GM19468 (cell line): ENCODE measurements around the gene BLTP2.
A peak's percentile ranks its signal among the peaks of the same experiment; 100 is the strongest.
"Not testable (repeated sequence)": the region's sequence is repeated elsewhere in the genome, so short reads cannot be mapped to it uniquely, and the experiment has no call there.

ENCODE experiments used
- ATAC-seq: cut with Tn5 transposase; IDR thresholded peaks from one replicate; pipeline ENCODE4 v1.9.1; 2021; ENCODE audit warnings: mild to moderate bottlenecking, moderate library complexity, moderate number of reproducible peaks; ENCODE audit not compliant: unreplicated experiment; ENCODE audit errors: extremely low read depth

BLTP2 gene

DNA sequence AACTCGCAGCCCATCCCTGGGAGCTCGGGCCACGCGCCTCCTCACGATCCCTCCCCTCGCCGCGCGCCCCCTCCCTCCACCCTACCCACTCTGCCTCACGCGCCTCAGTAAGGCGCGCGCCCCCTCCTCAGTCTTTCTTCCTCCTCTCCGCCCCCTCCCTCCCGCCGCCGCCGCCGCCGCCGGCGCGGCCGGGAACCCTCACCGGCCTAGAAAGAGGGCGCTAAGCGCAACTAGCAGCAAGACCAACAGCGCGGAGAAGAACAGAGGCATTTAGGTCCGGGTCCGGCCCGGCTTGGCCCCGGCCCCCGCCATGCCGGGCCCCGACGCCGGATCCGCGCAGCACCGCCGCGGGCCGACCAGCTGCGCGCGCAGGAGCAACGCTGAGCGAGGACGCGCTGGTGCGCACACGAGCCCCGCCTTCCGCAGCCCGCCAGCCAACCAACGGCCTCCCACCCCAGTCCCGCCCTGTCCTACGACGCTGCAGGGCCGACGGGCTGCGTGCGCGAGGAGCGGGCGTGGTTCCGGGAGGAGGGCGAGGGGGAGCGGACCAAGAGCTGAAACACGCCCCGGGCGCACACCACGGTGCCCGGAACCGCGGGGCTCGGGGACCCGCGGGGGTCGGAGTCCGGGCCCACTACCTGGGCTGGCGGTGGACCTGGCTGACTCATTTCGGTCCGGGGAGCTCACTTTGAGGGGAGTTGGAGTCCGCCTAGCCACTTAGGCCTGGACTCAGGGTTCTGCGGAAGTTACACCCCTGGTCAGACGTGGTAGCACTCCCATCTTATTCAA is at the start of gene BLTP2:
Gene BLTP2, minus strand, starts transcription at position 372 of the 789 bp plus-strand sequence. Its CDS starts 102 bp downstream, at position 270.
- ATAC-seq, result peak; percentile 60

DNA sequence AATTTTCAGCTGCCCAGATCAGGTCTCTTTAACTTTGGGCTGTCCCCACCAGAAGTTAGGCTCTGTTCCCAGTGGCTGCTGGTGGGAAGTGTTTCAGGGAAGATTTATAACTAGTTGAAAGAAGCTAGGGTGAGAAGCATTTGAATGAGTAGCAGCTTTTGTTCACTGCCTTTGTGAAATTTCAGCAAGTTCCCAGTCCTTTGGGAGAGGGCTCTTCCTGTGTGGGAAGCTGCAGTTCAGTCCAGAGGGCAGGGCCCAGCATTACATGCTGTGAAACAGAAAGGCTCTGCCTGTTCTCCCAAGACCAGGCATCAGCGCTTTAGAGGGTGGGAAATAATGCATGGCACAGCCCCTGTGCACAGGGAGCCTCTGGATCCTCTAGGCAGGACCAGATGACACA is 48.9 kb upstream of the BLTP2 start:
- no peak for ATAC-seq

DNA sequence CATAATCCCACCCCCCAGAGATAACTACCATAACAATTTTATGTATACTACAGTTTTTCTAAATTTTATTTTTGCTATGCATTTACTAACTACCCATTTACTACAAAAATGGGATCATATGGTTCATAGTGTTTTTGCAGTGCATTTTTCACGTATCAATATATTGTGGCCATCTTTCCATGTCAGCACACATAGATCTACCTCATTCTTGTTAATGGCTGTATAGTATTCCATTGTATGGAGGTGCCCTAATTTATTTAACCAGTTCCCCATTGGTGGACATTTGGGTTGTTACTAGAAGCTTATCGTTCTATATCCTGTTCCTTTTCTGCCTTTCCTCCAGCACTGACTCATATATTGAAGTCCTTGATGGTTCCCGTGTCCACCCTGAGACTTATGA is 44.1 kb upstream of the BLTP2 start:
- no peak for ATAC-seq

DNA sequence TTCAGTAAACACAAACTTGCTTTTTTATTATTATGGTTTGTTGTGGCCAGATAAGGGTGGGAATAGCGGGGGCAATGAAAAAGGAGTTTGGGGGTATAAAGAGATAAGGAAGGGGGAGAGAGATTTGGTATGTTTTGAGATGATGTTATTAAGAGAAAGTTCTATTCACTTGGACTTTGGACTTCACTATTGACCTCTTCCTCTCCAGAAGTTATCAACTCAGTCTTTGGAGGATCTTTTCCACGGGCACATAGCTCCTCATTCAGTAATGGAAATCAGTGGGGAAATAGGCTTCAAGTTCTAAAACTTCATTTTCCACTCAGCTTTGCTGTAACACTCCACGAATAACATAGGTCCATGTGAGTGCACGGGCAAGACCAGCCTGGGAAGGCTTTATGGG is 43.5 kb upstream of the BLTP2 start:
- ATAC-seq, result no peak

DNA sequence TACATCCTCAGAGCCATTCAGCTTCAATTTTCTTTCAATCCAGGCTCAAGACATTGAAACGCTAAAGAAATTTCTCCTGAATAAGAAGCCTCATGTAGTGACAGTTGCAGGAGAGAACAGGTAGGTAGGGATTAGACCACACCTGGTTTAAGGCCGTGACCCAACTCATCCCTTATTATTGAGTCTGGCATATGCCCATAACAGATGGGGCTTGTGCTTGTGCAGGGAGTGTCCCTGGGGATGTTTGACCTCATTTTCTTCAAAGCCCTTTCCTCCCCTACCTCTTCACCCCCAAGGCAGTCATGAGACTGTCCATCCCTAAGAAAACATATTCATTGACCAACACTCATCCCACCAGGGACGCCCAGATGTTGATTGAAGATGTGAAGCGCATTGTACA is 41.3 kb upstream of the BLTP2 start:
- ATAC-seq, result no peak

DNA sequence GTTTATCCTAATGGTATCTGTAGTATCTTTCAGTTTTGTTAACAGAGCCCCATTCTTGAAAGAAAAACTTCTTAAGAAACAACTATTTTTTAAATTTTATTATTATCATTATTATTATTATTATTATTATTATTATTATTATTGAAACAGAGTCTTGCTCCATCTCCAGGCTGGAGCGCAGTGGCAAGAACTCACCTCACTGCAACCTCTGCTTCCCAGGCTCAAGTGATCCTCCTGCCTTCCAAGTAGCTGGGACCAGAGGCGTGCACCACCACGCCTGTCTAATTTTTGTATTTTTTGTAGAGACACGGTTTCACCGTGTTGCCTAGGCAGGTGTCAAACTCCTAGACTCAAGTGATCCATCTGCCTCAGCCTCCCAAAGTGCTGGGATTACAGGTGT is 40.4 kb upstream of the BLTP2 start:
- no peak for ATAC-seq

DNA sequence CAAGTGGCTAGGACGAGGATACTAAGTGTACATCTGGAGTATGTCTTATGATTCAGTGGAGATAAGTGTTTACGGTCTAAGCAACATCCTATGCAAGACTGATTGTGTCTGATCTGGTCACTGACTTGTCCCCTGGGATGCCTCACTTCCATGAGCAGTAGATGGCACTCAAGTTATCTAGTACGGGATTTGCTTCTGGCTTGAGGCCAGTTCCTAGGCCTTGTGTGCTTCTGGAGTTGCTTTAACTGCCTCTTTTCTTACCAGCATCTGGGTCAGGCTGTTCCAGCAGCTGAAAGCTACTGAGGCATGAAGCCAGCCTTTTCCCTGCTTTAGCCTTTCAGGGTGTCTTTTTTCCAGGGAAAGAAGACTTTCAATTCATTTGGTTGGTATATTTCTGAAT is 40.0 kb upstream of the BLTP2 start:
- ATAC-seq, result no peak

DNA sequence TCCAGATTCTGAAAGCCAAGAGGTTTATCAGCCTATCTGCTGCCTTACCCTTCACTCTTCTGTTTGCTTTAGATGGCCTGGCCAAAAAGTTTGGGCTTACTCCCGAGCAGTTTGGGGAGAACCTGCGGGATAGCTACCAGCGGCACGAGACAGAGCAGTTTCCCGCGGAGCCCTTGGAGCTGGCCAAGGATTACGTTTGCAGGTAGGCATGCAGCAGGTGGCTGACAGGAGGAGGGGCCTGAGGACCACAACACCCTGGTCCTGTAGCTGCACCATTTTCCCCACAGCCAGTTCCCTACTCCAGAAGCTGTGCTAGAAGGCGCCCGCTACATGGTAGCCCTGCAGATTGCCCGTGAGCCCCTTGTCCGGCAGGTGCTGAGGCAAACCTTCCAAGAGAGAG is 37.7 kb upstream of the BLTP2 start:
- ATAC-seq, result no peak

DNA sequence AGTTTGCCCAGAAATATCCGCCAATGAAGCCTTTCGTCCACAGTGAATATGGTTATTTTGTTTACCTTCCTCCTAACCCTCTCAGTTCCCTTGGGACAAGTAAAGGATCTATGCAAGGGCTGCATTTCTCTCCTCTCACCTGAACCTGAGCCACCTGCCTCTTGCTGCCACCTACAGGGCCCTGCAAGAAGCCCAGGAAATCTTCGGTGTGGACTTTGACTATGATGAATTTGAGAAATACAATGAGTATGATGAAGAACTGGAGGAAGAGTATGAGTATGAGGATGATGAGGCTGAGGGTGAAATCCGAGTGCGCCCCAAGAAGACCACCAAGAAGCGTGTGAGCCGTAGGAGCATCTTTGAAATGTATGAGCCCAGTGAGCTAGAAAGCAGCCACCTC is 31.0 kb upstream of the BLTP2 start:
- ATAC-seq, result no peak

DNA sequence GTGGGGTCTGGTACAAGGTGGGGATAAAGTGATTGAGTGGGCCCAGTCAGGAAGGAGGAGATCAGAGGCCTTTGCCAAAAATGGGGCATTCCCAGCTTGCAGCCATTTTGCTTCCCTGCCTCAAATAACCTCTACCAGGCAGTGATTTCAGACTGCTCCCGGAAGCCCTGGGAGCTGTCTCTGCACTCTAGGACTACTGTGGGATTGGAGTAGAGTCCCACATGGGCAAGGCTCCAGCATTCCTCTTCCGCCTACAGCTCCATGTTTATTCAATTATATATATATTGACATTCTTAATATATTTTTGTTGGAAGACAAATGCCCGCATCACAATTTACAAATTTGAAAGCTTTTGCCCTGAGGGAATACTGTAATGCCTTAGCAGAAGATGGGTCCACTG is 30.5 kb upstream of the BLTP2 start:
- ATAC-seq, result no peak

DNA sequence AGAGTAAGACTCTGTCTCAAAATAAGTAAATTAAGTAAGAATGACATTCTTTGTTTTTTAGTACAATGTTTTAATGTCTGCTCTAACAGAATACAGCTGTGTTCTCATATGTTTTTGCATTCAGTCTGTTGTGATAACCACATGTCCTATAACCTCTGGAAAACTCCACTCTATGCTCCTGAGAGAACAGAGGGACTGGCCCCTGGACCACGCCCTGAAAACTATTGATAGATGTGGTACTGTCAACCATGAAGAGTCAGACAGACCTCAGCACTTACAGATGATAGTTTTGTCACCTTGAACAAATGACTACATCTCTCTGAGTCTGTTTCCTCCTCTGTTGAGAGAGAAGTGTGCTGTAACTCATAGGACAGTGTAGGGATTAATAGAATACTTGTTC is 25.0 kb upstream of the BLTP2 start:
- ATAC-seq, result no peak

DNA sequence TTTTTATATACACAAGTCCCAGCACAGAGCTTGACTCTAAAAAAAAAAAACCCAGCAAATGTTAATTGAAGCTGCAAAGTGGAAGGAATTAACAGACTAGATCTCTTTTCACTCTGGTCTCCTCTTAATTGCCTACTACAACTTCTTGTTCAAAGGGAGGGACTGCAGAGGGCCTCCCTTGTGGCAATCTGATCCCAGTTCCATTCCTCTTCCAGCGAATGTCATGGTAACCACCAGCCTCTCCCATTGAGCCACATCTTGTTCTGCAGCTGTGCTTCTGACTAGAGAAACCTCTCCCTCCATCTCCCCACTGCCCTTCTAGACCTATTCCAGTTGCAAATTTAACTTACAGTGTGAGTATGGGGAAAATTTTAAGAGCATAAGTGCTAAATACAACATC is 22.9 kb upstream of the BLTP2 start:
- no peak for ATAC-seq

DNA sequence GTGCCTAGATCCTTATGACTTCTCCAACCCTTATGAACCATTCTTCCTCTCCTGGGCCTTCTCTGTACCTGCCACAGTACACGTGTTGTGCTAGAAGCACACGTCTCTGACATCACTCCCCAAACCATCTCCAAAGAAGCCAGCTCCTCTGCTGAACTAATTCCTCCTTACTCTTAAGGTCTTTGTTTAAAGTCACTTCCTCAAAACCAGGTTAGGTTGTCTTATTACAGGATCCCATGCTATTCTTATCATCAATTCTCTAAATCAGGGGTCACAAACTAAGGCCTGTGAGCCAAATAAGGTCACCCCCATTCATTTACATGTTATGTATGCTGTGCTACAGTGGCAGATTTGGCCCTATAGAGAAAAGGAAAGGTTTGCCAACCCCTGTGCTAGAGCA is 21.0 kb upstream of the BLTP2 start:
- ATAC-seq, result no peak

DNA sequence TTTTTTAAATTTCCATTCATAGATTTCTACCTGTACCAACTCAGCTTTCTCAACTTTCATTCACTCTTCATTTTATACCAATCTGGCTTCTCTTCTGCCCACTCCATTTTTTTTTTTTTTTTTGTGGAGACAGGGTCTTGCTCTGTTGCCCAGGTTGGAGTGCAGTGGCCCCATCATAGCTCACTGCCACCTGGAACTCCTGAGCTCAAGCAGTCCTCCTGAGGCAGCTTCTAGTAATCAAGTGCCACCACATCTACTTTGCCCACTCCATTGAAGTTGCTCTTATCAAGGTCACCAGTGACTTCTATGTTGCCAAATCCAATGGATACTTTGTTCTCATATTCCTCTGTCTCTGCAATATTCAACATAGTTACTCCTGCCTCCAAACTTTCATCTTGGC is 18.8 kb upstream of the BLTP2 start:
- ATAC-seq, result no peak

DNA sequence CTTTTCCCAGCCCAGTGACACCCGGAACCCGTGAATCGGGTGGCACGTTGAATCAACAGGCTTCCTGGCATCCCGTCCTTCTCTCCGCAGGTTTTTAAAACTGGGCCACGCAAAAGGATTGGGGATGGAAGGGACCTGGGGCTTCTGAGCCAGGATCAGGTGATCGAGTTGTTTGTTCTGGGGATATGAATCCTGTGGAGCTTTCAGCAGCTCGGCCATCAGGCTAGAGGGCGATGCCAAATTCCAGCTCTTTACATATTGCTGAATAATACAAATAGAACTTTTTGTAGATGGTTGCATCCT is 17.5 kb upstream of the BLTP2 start:
- ATAC-seq, result no peak

DNA sequence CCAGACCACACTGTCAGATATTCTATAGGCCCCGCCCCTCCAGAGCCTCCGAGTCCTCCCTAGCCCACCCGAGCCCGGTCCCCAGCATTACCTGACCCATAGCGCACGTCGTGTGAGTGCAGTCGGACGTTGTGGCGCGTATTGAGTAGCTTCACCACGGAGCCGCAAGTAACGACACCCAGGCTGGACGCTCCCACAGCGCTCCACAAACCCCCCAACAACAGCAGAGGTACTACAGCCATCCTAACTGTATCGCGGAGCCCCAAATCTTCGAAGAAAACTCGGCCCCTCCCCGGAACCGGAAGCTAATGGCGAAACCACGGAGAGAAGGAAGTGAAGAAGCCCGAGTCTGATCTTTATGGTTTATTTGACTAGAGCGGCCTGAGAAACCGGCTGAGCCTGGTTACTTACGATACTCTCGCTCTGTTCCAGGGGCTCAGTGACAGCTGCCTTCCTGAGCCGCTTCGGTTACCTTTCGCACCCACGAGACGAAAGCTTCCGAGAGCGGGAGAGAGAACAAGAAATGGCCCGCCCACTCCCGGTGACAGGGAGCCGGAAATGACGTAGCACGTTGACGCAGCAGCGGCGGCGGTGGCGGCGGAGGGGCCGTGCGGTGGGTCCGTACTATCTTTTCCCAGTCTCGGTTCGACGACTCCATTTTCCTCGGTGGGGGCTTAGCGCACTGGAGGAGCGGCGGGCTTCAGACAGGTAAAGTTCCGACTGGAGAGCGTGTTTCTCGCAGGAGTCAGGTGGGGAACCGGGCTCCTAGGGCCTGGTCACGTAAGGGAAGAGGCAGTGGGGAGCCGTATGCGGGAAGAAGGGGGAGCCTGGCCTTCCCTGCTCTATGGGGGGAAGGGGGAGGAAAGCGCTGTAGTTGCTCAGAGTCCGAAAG is 16.9 kb upstream of the BLTP2 start, which contains the start of the genes SDF2 and SUPT6H:
Gene SDF2, minus strand, starts transcription at position 272 of the 892 bp plus-strand sequence. Its CDS starts 30 bp downstream, at position 242.
Gene SUPT6H, plus strand, starts transcription at position 571 of the 892 bp plus-strand sequence. CDS start 11,197 bp downstream, outside the sequence.
- ATAC-seq, result no peak

DNA sequence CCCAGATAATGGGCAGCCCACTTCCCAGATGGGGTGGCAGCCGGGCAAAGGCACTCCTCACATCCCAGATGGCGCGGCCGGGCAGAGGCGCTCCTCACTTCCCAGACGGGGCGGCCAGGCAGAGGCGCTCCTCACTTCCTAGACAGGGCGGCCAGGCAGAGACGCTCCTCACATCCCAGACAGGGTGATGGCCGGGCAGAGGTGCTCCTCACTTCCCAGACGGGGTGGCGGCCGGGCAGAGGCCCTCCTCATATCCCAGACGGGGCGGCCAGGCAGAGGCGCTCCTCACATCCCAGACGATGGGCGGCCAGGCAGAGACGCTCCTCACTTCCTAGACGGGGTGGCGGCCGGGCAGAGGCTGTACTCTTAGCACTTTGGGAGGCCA is 14.5 kb upstream of the BLTP2 start:
- not testable (repeated sequence) for ATAC-seq

DNA sequence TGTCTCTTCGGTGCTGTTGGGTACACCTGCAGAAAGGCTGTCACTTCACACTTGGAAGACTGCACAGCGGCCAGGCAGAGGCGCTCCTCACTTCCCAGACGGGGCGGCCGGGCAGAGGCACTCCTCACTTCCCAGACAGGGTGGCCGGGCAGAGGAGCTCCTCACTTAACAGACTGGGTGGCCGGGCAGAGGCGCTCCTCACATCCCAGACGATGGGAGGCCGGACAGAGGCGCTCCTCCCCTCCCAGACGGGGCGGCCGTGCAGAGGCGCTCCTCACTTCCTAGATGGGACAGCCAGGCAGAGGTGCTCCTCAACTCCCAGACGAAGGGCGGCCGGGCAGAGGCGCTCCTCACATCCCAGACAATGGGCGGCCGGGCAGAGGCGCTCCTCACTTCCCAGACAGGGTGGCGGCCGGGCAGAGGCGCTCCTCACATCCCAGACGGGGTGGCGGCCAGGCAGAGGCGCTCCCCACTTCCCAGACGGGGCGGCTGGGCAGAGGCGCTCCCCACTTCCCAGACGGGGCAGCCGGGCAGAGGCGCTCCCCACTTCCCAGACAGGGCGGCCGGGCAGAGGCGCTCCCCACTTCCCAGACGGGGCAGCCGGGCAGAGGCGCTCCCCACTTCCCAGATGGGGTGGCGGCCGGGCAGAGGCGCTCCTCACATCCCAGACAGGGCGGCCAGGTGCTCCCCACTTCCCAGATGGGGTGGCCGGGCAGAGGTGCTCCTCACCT is 14.0 kb upstream of the BLTP2 start:
- ATAC-seq, result not testable (repeated sequence)

DNA sequence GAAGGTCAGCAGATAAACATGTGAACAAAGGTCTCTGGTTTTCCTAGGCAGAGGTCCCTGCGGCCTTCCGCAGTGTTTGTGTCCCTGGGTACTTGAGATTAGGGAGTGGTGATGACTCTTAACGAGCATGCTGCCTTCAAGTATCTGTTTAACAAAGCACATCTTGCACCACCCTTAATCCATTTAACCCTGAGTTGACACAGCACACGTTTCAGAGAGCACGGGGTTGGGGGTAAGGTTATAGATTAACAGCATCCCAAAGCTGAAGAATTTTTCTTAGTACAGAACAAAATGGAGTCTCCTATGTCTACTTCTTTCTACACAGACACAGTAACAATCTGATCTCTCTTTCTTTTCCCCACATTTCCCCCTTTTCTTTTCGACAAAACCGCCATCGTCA is 13.4 kb upstream of the BLTP2 start:
- not testable (repeated sequence) for ATAC-seq

DNA sequence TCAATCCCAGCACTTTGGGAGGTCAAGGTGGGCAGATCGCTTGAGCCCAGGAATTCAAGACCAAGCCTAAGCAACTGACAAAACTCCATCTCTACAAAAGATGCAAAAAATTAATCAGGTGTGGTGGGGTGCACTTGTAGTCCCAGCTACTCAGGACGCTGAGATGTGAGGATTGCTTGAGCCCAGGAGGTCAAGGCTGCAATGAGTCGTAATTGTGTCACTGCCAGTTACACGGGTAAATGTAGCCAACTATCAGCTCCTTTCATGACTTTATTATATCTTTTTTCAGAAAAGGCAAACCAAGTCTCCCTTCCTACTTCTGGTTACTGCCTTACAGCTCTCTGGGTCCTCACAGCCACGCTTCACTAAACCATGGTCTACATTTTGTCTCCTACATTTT is 12.8 kb upstream of the BLTP2 start:
- ATAC-seq, result no peak

DNA sequence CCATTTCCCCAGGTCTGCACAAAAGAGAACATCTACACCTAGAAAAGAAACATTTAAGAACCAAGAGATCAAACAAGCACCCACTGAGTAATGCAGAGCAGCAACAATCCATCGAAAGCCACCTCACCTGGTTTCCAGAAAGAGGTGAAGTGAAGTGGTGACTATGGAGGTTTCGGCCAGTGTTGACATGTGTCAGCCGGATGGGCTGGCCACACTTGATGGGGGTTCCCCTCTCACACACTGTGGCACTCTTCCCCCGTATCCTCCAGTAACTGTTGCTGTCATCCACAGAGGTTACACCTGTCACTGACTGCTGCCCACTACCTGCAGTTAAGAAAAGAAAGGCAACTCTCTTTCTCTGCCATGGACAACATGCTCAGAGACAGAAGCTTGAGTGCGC is 10.2 kb upstream of the BLTP2 start:
- no peak for ATAC-seq
